Stimulated activated CD8-positive, alpha-beta memory T cell treated with anti-CD3 and anti-CD28 coated beads, Interleukin-15, amount 100 ng/mL, for 1 hour (primary cell): ENCODE results near the gene VWA8.
"Not testable (repeated sequence)": the region's sequence is repeated elsewhere in the genome, so short reads cannot be mapped to it uniquely, and the experiment has no call there.

ENCODE experiments used
- DNase-seq: peaks from one replicate; pipeline ENCODE4 v3.0.0-alpha.2; 2020; ENCODE audit warnings: low read depth

The VWA8 gene

GRCh38 chr13:41580345-41580744 is 380.6 kb downstream of the VWA8 start:
- no peak for DNase-seq

GRCh38 chr13:41579881-41580280 is 381.0 kb downstream of the VWA8 start:
- DNase-seq = no peak

GRCh38 chr13:41579168-41579567 is 381.7 kb downstream of the VWA8 start:
- DNase-seq = no peak

- no peak for DNase-seq
Observed at GRCh38 chr13:41578371-41578770, 382.5 kb downstream of the VWA8 start.

GRCh38 chr13:41577436-41577835 is 383.5 kb downstream of the VWA8 start:
- DNase-seq = no peak

- DNase-seq = not testable (repeated sequence)
Observed at GRCh38 chr13:41573640-41574039, 387.3 kb downstream of the VWA8 start.

GRCh38 chr13:41571817-41572340 is 389.0 kb downstream of the VWA8 start:
- DNase-seq = not testable (repeated sequence)

- no peak for DNase-seq
Observed at GRCh38 chr13:41568972-41569351, 391.9 kb downstream of the VWA8 start.

GRCh38 chr13:41568143-41568971 is 392.6 kb downstream of the VWA8 start:
- DNase-seq = no peak

- DNase-seq = no peak
Observed at GRCh38 chr13:41567363-41567762, 393.5 kb downstream of the VWA8 start.

GRCh38 chr13:41565846-41566245 is 395.1 kb downstream of the VWA8 start:
- no peak for DNase-seq

- no peak for DNase-seq
Observed at GRCh38 chr13:41565216-41565615, 395.7 kb downstream of the VWA8 start.

- no peak for DNase-seq
Observed at GRCh38 chr13:41563984-41564365, 396.9 kb downstream of the VWA8 start.

GRCh38 chr13:41563341-41563983 is 397.4 kb downstream of the VWA8 start:
- no peak for DNase-seq

- DNase-seq = no peak
Observed at GRCh38 chr13:41562541-41563178, 398.2 kb downstream of the VWA8 start.

- DNase-seq = no peak
Observed at GRCh38 chr13:41562083-41562482, 398.8 kb downstream of the VWA8 start.

GRCh38 chr13:41561170-41561569 is 399.7 kb downstream of the VWA8 start:
- DNase-seq = no peak

- DNase-seq = no peak
Observed at GRCh38 chr13:41558781-41559560, 401.9 kb downstream of the VWA8 start.

GRCh38 chr13:41557719-41558118 is 403.2 kb downstream of the VWA8 start:
- DNase-seq = no peak

- no peak for DNase-seq
Observed at GRCh38 chr13:41554626-41555386, 406.1 kb downstream of the VWA8 start.

- DNase-seq = no peak
Observed at GRCh38 chr13:41554180-41554579, 406.7 kb downstream of the VWA8 start.
